Naive thymus-derived CD4-positive, alpha-beta T cell (primary cell): ENCODE measurements around the gene ATP6V1B1. TPM values are rescaled to one million over a fixed set of nuclear protein-coding genes. Genes with fewer than 3 reads are reported as not detected.

Source experiments
- ATAC-seq: fragments of 150-1000 bp; cut with Tn5 transposase; 2 replicates; pipeline ENCODE4 v1.10.0; 2021; ENCODE audit warnings: mild to moderate bottlenecking, moderate library complexity
- CTCF ChIA-PET: fragments of 350-600 bp; sonication (Branson Sonifier 250); formaldehyde crosslinking; loops from one replicate; lab custom pipeline; 2021; ENCODE audit warnings: antibody characterized with exemption; lab: Charles Lee
- POLR2A ChIA-PET: fragments of 350-600 bp; sonication (Branson Sonifier 250); formaldehyde crosslinking; loops from one replicate; lab custom pipeline; 2021; ENCODE audit warnings: antibody characterized with exemption, inconsistent platforms; lab: Charles Lee
- DNase-seq, 9 donors: peaks; one replicate each; pipeline versions ENCODE4 v3.0.0 to v3.0.0-alpha.2; 2020 to 2022; ENCODE audit warnings: mixed read lengths in 1 of 9
- H3K27ac ChIP-seq: one replicate; pipeline ENCODE4 v1.7.0; 2013; ENCODE audit warnings: mild to moderate bottlenecking, low read depth, low read length, moderate library complexity
- H3K27me3 ChIP-seq, 2 donors: one replicate each; pipeline ENCODE4 v1.7.0; 2013; ENCODE audit warnings: low read length in 2 of 2, mild to moderate bottlenecking in 2 of 2, moderate library complexity in 2 of 2; ENCODE audit not compliant: control insufficient read depth in 2 of 2, insufficient read depth in 2 of 2
- H3K36me3 ChIP-seq, 3 experiments: 1 replicate in 2 of 3; 2 replicates in 1 of 3; pipeline ENCODE4 v1.7.0; 2013; ENCODE audit warnings: low read length in 3 of 3, mild to moderate bottlenecking in 3 of 3, moderate library complexity in 1 of 3; ENCODE audit not compliant: insufficient read depth in 3 of 3, control insufficient read depth in 2 of 3
- H3K4me1 ChIP-seq, 2 donors: one replicate each; pipeline ENCODE4 v1.7.0; 2013; ENCODE audit warnings: low read length in 2 of 2, mild to moderate bottlenecking in 2 of 2, moderate library complexity in 1 of 2; ENCODE audit not compliant: control insufficient read depth in 2 of 2, insufficient read depth in 2 of 2
- H3K4me3 ChIP-seq: 2 replicates; pipeline ENCODE4 v1.7.0; 2013; ENCODE audit warnings: mild to moderate bottlenecking, low read length
- H3K9me3 ChIP-seq, 3 experiments: 1 replicate in 2 of 3; 2 replicates in 1 of 3; pipeline ENCODE4 v1.7.0; 2013; ENCODE audit warnings: low read length in 3 of 3; ENCODE audit not compliant: control insufficient read depth in 2 of 3
- H3K27ac Mint-ChIP-seq, 9 donors: one replicate each; pipeline ENCODE4 v1.8.0; 2020 to 2022; ENCODE audit warnings: mixed read lengths in 9 of 9, mild to moderate bottlenecking in 8 of 9, moderate library complexity in 5 of 9, inconsistent platforms in 2 of 9
- H3K27me3 Mint-ChIP-seq, 5 donors: one replicate each; pipeline ENCODE4 v1.8.0; 2021 to 2022; ENCODE audit warnings: mixed read lengths in 5 of 5, mild to moderate bottlenecking in 1 of 5
- H3K36me3 Mint-ChIP-seq, 5 donors: one replicate each; pipeline ENCODE4 v1.8.0; 2020 to 2022; ENCODE audit warnings: mixed read lengths in 5 of 5, mild to moderate bottlenecking in 3 of 5, inconsistent platforms in 1 of 5
- H3K4me1 Mint-ChIP-seq, 7 donors: one replicate each; pipeline ENCODE4 v1.8.0; 2020 to 2022; ENCODE audit warnings: mixed read lengths in 7 of 7, mild to moderate bottlenecking in 3 of 7, inconsistent platforms in 1 of 7
- H3K4me3 Mint-ChIP-seq, 10 donors: one replicate each; pipeline ENCODE4 v1.8.0; 2020 to 2022; ENCODE audit warnings: mild to moderate bottlenecking in 10 of 10, mixed read lengths in 10 of 10, moderate library complexity in 6 of 10, inconsistent platforms in 2 of 10
- H3K9me3 Mint-ChIP-seq, 11 donors: one replicate each; pipeline ENCODE4 v1.8.0; 2020 to 2022; ENCODE audit warnings: mixed read lengths in 11 of 11, mild to moderate bottlenecking in 4 of 11, inconsistent platforms in 1 of 11, moderate library complexity in 1 of 11
- intact Hi-C, 2 donors: fragments of 100-400 bp; cut with micrococcal nuclease; formaldehyde crosslinking; loops; one replicate each; pipeline ENCODE4 v1.15.1; 2023
- polyA plus RNA-seq, 2 donors: library from polyadenylated mRNA; unstranded; fragments of 300-500 nt; fragmentation: Illumina TruSeq; gene quantifications; one replicate each; pipeline ENCODE4 v1.2.3, GENCODE V29; 2021
- total RNA-seq, 6 experiments: library from RNA in 5 of 6; stranded (reverse) in 5 of 6; gene quantifications; 1 replicate in 5 of 6; 2 replicates in 1 of 6; pipeline ENCODE4 v1.2.3 and lab custom pipeline; 2021 to 2026

The ATP6V1B1 gene
- total and polyA plus RNA-seq, 7 experiments from 2014 or later, result not detected

DNA sequence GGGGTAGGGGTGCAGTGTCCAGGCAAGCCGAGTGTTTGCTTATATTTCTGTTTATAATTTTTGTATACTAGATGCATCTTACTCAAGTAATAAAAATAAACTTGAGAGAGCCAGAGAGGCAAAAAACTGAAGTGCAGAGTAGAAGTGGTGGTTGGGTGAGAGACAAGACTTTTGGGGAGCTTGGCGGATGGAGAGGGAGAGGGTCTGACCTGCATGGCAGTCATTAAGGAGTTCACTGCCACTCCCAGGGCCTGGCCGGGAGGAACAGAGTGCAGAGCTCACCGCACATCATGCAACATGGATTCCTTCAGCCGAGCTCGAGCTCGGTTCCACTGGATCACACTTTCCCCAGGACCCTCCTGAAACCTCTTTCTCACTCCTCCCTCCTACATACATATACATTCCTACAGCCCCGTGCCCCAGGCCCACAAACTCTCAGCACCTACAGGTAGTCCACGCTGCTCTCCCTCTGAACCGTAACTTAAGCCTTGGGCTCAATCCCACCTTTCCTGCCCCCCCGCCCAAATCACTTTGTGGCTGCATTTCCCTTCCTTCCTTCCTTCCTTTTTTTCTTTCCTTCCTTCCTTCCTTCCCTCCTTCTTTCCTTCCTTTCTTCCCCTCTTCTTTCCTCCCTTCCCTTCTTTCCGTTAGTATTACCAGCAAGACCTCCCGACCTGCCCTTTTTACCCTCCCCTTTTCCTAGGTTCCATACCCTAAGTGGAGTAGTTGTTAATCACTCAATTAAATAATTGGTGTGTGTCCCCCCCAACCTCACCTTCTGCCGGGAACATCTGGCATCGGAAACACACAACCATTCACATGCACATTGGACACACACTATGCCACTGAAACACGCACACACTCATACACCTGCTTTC lies 37.1 kb upstream of the ATP6V1B1 start:
- intact Hi-C loops, result no loop called here
- Histone ChIP-seq H3K9me3 (no peaks in the 10 kb centered on the region), H3K4me3 (no peak overlapping the region), H3K27me3 (peaks cover 3 to 23% of the 10 kb centered on the region in 2 donors), H3K4me1 (peaks cover 0 to 14% of the 10 kb centered on the region in 2 donors), H3K27ac (no peak overlapping the region), H3K36me3 (no peaks in the 10 kb centered on the region)
- peaks cover 0 to 3% (median 0%) of the 10 kb centered on the region in 11 donors for H3K9me3 Mint-ChIP-seq
- H3K27ac Mint-ChIP-seq, result no peak overlapping the region
- H3K27me3 Mint-ChIP-seq, result peaks cover 87 to 93% (median 90%) of the 10 kb centered on the region in 5 donors
- CTCF ChIA-PET, result no interaction called here
- ATAC-seq, result no peak
- H3K4me3 Mint-ChIP-seq, result peak overlapping the region in 5 of 10 donors; percentile 2 to 87 (median 62)
- H3K4me1 Mint-ChIP-seq, result peaks cover 19 to 46% (median 34%) of the 10 kb centered on the region in 7 donors
- POLR2A ChIA-PET, result no interaction called here
- H3K36me3 Mint-ChIP-seq, result peaks cover 0 to 6% (median 0%) of the 10 kb centered on the region in 5 donors
- DNase-seq, result no peak

DNA sequence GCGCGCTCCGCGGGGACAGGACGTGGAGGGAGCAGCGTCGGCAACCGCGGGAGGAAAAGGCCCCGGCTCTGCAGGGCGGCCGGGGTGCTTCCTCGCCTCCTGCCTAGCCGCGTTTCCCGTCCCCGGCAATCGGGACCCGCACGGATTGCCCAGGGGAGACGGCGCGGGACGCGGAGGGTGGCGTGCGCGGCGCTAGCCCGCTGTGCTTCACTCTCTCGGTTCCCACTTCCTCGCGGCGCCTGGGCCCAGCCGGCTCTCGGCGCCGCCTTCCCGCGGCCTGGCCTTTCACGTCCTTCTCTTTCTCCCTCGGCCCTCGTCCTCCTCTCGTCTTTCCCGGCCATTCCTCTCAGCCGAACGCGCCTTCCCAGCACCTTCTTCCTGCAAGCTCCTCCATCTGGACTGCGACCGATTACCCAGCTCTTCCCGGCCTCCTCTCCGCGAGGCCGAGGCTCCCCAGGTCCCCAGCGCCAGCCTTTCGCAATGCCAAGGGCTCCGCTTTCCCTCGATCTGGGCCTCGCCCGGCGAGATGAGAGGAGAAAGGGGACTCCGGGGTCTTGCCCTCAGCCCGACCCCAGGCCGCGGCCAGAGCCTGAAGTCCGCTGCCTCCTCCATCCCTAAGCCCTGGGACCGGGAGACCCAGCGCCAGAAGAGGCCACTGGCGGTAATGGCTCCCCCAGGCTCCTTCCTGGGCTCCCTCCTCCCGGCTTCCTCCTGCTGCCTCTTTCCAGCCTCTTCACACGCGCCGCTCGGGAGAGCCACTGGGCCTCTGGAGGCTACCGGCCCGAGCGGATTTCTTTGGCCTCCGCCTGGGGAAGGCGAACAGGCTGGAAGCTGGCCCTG lies 34.3 kb upstream of the ATP6V1B1 start:
- H3K27me3 ChIP-seq, result peaks cover 3 to 40% of the 10 kb centered on the region in 2 donors
- H3K27ac ChIP-seq, result no peak overlapping the region
- ChIA-PET POLR2A (no interaction called here), CTCF (no interaction called here)
- H3K36me3 ChIP-seq, result no peaks in the 10 kb centered on the region
- Mint-ChIP-seq H3K27me3 (peaks cover 86 to 94% (median 90%) of the 10 kb centered on the region in 5 donors), H3K4me1 (peaks cover 19 to 46% (median 34%) of the 10 kb centered on the region in 7 donors), H3K27ac (peak overlapping the region in 1 of 9 donors; percentile 74), H3K36me3 (peaks cover 0 to 5% (median 0%) of the 10 kb centered on the region in 5 donors), H3K9me3 (peaks cover 0 to 4% (median 0%) of the 10 kb centered on the region in 11 donors), H3K4me3 (peak overlapping the region; percentile 66 to 87 (median 80))
- H3K4me3 ChIP-seq, result peak overlapping the region; percentile 43
- H3K4me1 ChIP-seq, result peaks cover 0 to 15% of the 10 kb centered on the region in 2 donors
- no peaks in the 10 kb centered on the region for H3K9me3 ChIP-seq
- ATAC-seq (peak; percentile 50), DNase-seq (no peak)
- intact Hi-C loops, result no loop called here

DNA sequence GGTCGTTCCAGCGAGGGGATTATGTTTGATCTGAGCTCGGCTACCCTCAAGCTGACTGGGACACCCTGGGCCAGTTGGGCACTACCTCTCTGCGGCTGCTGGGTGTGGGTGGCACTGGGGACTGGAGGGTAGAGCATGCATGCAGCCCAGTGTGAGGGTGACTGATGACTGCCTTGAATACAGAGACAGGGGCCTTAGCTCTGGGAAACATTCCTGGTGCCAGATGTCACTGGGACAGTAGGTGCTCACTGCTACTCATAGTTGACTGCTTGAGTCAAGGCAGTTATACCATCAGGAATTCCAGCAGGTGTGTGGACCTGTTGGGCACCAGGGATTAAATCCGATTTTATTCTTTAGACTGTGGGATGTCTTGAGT lies 33.6 kb upstream of the ATP6V1B1 start:
- Histone ChIP-seq H3K4me3 (no peak overlapping the region), H3K9me3 (no peaks in the 10 kb centered on the region), H3K36me3 (no peaks in the 10 kb centered on the region), H3K27ac (no peak overlapping the region), H3K27me3 (peaks cover 3 to 44% of the 10 kb centered on the region in 2 donors), H3K4me1 (peaks cover 0 to 21% of the 10 kb centered on the region in 2 donors)
- H3K4me1 Mint-ChIP-seq, result peaks cover 20 to 50% (median 39%) of the 10 kb centered on the region in 7 donors
- H3K27me3 Mint-ChIP-seq, result peaks cover 86 to 94% (median 90%) of the 10 kb centered on the region in 5 donors
- intact Hi-C loops, result no loop called here
- peak overlapping the region; percentile 56 to 87 (median 69) for H3K4me3 Mint-ChIP-seq
- H3K36me3 Mint-ChIP-seq, result peaks cover 0 to 5% (median 0%) of the 10 kb centered on the region in 5 donors
- ATAC-seq (no peak), DNase-seq (no peak)
- H3K9me3 Mint-ChIP-seq, result peaks cover 0 to 4% (median 0%) of the 10 kb centered on the region in 11 donors
- CTCF ChIA-PET, result no interaction called here
- peak overlapping the region in 1 of 9 donors; percentile 57 for H3K27ac Mint-ChIP-seq
- POLR2A ChIA-PET, result no interaction called here

DNA sequence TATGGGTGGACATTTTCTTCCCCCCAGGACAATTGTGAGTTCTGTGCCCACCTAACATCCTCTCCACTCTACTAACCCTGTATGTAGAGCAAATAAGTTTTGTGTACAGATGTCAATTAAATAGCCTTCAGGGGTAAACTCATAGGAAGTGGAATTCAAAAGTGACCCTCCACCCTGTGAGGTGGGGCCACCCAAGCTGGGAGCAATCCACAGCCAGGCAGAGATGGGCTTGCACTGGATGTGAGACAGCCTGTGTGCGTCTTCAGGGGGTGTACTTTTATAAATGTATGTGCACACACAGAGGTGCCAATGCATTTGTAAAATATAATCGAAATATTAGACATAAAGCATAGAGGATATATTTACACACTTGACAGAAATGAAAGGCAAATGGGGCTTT lies 33.1 kb upstream of the ATP6V1B1 start:
- no peaks in the 10 kb centered on the region for H3K9me3 ChIP-seq
- H3K4me1 ChIP-seq, result peaks cover 0 to 22% of the 10 kb centered on the region in 2 donors
- H3K4me1 Mint-ChIP-seq, result peaks cover 20 to 53% (median 40%) of the 10 kb centered on the region in 7 donors
- no peak overlapping the region for H3K27ac Mint-ChIP-seq
- no peak overlapping the region for H3K27ac ChIP-seq
- H3K36me3 Mint-ChIP-seq, result peaks cover 0 to 5% (median 0%) of the 10 kb centered on the region in 5 donors
- H3K9me3 Mint-ChIP-seq, result peaks cover 0 to 4% (median 0%) of the 10 kb centered on the region in 11 donors
- ChIA-PET POLR2A (no interaction called here), CTCF (no interaction called here)
- H3K27me3 ChIP-seq, result peaks cover 3 to 44% of the 10 kb centered on the region in 2 donors
- intact Hi-C loops, result no loop called here
- DNase-seq, result no peak
- H3K4me3 ChIP-seq, result no peak overlapping the region
- ATAC-seq, result no peak
- peaks cover 86 to 95% (median 90%) of the 10 kb centered on the region in 5 donors for H3K27me3 Mint-ChIP-seq
- H3K4me3 Mint-ChIP-seq, result peak overlapping the region in 9 of 10 donors; percentile 7 to 87 (median 67)
- H3K36me3 ChIP-seq, result no peaks in the 10 kb centered on the region

DNA sequence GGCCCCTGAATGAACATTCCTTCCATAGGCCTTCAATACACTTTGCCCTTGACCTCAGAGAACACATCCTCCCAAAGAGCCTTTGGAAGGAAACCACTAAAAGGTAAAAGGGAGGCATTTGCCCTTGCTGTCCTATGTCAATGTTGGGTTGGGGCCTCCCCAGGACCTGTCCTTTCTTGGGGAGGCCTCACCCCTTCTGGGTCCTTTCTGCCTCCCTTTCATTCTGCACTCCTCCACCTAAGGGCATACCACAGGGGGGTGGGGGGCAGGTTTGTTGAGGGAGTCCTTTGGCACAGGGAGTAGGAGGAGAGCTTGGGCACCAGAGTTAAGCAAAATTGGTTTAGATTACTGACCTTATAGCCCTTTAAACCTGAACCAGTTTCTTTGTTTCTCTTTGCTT lies 32.5 kb upstream of the ATP6V1B1 start:
- Mint-ChIP-seq H3K27me3 (peaks cover 85 to 94% (median 88%) of the 10 kb centered on the region in 5 donors), H3K4me3 (peak overlapping the region in 1 of 10 donors; percentile 20), H3K4me1 (peaks cover 20 to 50% (median 38%) of the 10 kb centered on the region in 7 donors), H3K36me3 (peaks cover 0 to 5% (median 0%) of the 10 kb centered on the region in 5 donors), H3K27ac (no peak overlapping the region), H3K9me3 (peaks cover 0 to 4% (median 0%) of the 10 kb centered on the region in 11 donors)
- H3K4me3 ChIP-seq, result no peak overlapping the region
- no peak for ATAC-seq
- intact Hi-C loops, result no loop called here
- no peak for DNase-seq
- no peaks in the 10 kb centered on the region for H3K9me3 ChIP-seq
- no peak overlapping the region for H3K27ac ChIP-seq
- peaks cover under 1 to 44% of the 10 kb centered on the region in 2 donors for H3K27me3 ChIP-seq
- H3K4me1 ChIP-seq, result peaks cover 0 to 22% of the 10 kb centered on the region in 2 donors
- CTCF ChIA-PET, result no interaction called here
- POLR2A ChIA-PET, result no interaction called here
- H3K36me3 ChIP-seq, result no peaks in the 10 kb centered on the region

DNA sequence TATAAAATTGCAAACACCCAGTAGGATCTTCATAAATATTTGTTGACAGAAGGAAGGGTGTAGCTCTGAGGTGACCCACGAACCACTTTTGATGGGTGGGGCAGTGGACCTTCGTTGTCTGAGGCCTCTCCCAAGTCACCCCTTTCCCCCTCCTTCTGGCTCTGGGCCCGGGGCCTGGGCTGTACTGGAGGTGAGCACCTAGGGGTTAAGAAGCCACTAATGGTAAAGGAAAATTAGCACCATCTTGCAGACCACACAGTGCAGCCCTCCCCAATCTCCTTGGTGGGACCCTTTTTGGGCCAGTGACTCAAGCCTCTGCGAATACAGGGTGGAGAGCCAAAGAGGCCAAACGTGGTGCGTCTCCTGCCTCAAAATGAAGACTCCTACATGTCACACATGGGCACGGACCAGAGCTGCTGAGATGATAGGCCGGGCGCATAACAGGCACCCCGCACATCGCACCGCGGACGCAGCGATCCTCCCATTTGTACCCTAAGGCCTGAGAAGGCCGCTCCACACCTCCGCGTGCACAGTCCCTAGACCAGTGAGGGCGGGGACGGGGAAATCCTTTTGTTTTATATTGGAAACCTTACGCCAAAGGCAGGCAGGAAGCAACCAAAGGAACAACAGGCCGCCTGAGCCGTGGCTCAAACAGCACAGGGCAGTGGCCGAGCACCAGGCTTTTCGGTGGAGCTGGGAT lies 31.9 kb upstream of the ATP6V1B1 start:
- no peak for DNase-seq
- Histone ChIP-seq H3K36me3 (no peaks in the 10 kb centered on the region), H3K4me3 (no peak overlapping the region), H3K4me1 (peaks cover 0 to 22% of the 10 kb centered on the region in 2 donors), H3K27ac (no peak overlapping the region), H3K27me3 (peaks cover 0 to 44% of the 10 kb centered on the region in 2 donors), H3K9me3 (no peaks in the 10 kb centered on the region)
- peaks cover 18 to 47% (median 34%) of the 10 kb centered on the region in 7 donors for H3K4me1 Mint-ChIP-seq
- no peak for ATAC-seq
- POLR2A ChIA-PET, result no interaction called here
- H3K9me3 Mint-ChIP-seq, result peaks cover 0 to 4% (median 0%) of the 10 kb centered on the region in 11 donors
- intact Hi-C loops, result no loop called here
- peaks cover 85 to 94% (median 87%) of the 10 kb centered on the region in 5 donors for H3K27me3 Mint-ChIP-seq
- H3K4me3 Mint-ChIP-seq, result peak overlapping the region in 1 of 10 donors; percentile 7
- H3K36me3 Mint-ChIP-seq, result peaks cover 0 to 4% (median 0%) of the 10 kb centered on the region in 5 donors
- no peak overlapping the region for H3K27ac Mint-ChIP-seq
- CTCF ChIA-PET, result no interaction called here
